Dermis blood vessel endothelial cell (primary cell): Measurements from ENCODE around the gene GSC. TPM values are rescaled to one million over a fixed set of nuclear protein-coding genes. Genes with fewer than 3 reads are reported as not detected.
"Not testable (repeated sequence)": the region's sequence is repeated elsewhere in the genome, so short reads cannot be mapped to it uniquely, and the experiment has no call there.

ENCODE experiments used
- DNase-seq: peaks from one replicate; pipeline ENCODE4 v3.0.0; 2010
- total RNA-seq: library from RNA; depleted of rRNA; stranded (reverse); fragments of >200 nt; gene quantifications from 2 replicates; pipeline ENCODE4 v1.2.3, GENCODE V29; 2014

The GSC gene
- total RNA-seq, 1 donor from 2014 or later = not detected

GRCh38 chr14:94746131-94746530 is 23.8 kb downstream of the GSC start:
- no peak for DNase-seq

DNA sequence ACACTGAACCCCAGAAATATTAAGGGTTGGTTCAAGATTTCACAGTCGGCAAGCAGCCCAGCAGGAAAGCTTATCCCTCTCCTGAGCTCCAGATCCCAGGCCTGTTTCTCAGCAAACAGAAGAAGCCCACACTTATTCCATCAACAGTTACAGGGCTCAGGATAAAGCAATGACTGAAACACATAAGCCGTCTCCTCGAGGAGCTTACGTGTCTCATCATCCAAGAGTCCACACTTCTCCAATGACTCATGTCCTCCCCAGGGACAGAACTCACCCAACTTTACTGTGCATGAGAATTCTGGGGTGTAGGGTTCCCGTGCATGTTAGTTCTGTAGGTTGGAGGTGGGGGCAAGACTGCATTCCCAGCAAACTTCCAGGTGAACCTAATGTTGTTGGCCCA is 31.2 kb downstream of the GSC start:
- DNase-seq = no peak

GRCh38 chr14:94738097-94738496 is 31.8 kb downstream of the GSC start:
- DNase-seq = no peak

DNA sequence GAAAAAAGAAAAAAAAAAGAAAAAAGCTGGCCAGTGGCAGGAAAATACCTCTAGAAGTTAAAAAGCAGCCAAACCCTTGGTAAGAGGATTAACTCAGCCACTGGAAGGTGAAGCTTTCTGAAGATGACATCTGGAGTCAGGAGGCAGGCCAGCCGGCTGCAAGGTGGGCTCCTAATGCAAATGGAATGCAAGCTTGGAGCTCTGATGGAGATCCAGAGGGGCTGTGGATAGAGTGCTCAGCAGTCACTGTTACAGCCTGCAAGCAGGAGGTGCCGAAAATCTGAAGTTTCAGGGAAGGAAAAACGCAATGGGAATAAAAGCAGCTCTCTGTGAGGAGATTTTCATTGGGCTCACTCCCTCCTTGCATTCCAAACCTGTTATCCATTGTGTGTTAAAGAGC is 41.0 kb downstream of the GSC start:
- DNase-seq = no peak

DNA sequence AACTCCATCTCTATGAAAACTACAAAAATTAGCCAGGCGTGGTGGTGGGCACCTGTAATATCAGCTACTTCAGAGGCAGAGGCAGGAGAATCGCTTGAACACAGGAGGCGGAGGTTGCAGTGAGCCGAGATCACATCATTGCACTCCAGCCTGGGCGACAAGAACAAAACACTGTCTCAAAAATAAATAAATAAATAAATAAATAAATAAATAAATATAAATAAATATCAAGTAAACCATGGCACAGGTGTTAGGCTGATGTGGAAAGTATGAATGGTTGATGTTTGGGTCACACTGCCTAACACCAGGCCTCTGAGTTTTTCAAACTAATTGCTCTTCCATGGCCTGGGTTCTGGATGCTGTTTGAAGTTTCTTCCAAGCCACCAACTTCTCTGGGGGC is 41.5 kb downstream of the GSC start:
- not testable (repeated sequence) for DNase-seq

DNA sequence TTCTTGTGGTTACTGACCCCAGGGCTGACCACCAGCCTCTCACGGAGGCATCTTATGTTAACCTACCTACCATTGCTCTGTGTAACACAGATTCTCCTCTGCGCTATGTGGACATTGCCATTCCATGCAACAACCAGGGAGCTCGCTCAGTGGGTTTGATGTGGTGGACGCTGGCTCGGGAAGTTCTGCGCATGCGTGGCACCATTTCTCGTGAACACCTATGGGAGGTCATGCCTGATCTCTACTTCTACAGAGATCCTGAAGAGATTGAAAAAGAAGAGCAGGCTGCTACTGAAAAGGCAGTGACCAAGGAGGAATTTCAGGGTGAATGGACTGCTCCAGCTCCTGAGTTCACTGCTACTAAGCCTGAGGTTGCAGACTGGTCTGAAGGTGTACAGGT is 43.3 kb downstream of the GSC start:
- DNase-seq = not testable (repeated sequence)

DNA sequence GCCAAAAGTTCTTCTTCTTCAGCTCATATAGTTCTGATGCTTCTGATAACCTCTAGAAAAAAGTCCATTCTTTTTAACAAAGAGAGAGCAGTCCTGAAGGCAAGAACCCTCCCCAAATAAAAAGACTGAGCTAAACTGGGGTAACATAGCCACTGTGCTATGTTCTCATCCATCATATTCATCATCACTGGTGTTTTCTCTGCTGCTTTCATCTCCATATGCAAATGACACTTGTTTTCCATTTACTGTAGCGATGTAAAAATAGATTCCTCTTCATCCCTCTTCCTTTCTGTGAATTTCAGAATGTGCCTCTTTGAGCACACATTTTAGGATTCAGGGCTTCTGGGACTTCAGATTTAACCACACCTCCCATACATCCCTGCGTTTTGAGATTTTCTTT is 44.9 kb downstream of the GSC start:
- no peak for DNase-seq

DNA sequence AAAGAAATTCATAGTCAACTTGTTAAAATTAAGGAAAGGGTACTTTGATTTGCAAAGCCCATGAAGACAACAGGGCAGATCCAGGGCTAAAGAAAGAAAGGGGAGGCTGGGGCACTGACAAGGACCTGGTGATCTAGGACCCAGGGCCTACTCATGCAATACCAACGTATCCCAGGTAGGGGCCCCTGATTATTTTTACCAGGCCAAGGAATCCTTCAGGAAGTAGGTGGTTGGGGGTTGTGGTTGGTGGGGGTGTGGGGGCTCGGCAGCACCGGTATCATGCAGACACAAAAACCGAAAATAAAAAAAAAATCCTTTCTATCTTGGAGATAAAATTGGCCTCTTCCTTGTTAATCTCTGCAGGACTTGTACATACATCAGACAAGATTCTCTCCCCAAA is 47.5 kb downstream of the GSC start:
- no peak for DNase-seq

Other genes starting within 250 kb of the GSC start
- gene SERPINA4, start 208.7 kb downstream of the GSC start, total RNA-seq = not detected in 2 replicates
- gene SERPINA5, start 188.7 kb downstream of the GSC start, total RNA-seq = 0.17 and 0.33 TPM in 2 replicates
- 0.05 and 0.17 TPM in 2 replicates for gene SERPINA3, start 157.7 kb downstream of the GSC start, total RNA-seq